DND-41 (cell line): ENCODE measurements around the gene PDE6A.

Experiments
- CTCF ChIP-seq: IDR thresholded peaks from 2 replicates; pipeline ENCODE4 v1.5.1; 2012; ENCODE audit warnings: borderline replicate concordance, low read length, moderate library complexity, mild to moderate bottlenecking; ENCODE audit not compliant: poor library complexity, severe bottlenecking; ENCODE audit errors: extremely low read depth
- EZH2 ChIP-seq: IDR thresholded peaks from 3 replicates; pipeline ENCODE4 v1.6.1; 2012; ENCODE audit warnings: borderline replicate concordance, low read depth, mild to moderate bottlenecking, moderate library complexity, low read length, inconsistent platforms; ENCODE audit not compliant: severe bottlenecking

GRCh38 chr5:149853701-149854100, 90.9 kb downstream of the PDE6A start:
- TF ChIP-seq EZH2, result no peak
- no peak for TF ChIP-seq CTCF
